ENCODE data around the gene PFKFB3. TPM values are rescaled to one million over a fixed set of nuclear protein-coding genes. Genes with fewer than 3 reads are reported as not detected.

Gene PFKFB3
- total RNA-seq, 2 donors from 2014 or later = 31.2 to 34.5 TPM

GRCh38 chr10:6273351-6273750, 70.6 kb downstream of the PFKFB3 start:
- H3K27ac Mint-ChIP-seq = peak overlapping the region; percentile 39
- no peaks in the 10 kb centered on the region for H3K27me3 Mint-ChIP-seq (ENCODE audit: insufficient read depth)
- peaks cover 2% of the 10 kb centered on the region for H3K9me3 Mint-ChIP-seq
- H3K4me1 Mint-ChIP-seq = peaks cover 2% of the 10 kb centered on the region
- Histone ChIP-seq H3K9ac (ENCODE audit: extremely low read depth, low read length, poor library complexity, severe bottlenecking) (no peak overlapping the region), H3K27ac (ENCODE audit: low read depth, low read length) (no peak overlapping the region), H3K4me1 (ENCODE audit: control insufficient read depth, insufficient read depth, low read length) (no peaks in the 10 kb centered on the region), H3K36me3 (ENCODE audit: control insufficient read depth, insufficient read depth, low read length) (no peaks in the 10 kb centered on the region), H3K27me3 (ENCODE audit: control insufficient read depth, insufficient read depth, low read length, poor library complexity, severe bottlenecking) (no peaks in the 10 kb centered on the region), H3K4me3 (ENCODE audit: low read length) (no peak overlapping the region), H3K9me3 (ENCODE audit: control insufficient read depth, low read length) (no peaks in the 10 kb centered on the region)
- no peaks in the 10 kb centered on the region for H3K36me3 Mint-ChIP-seq (ENCODE audit: low read depth)
- DNase-seq = no peak
- TF ChIP-seq CTCF (conservative IDR thresholded peaks at IDR 0.05) = no peak
- no peak overlapping the region for H3K4me3 Mint-ChIP-seq
- WGBS, 2 experiments (ENCODE audit: insufficient coverage in 1 of 2, insufficient read length in 1 of 2) = 90 to 95% methylated on average over 11 of the region's 11 CpGs

DNA sequence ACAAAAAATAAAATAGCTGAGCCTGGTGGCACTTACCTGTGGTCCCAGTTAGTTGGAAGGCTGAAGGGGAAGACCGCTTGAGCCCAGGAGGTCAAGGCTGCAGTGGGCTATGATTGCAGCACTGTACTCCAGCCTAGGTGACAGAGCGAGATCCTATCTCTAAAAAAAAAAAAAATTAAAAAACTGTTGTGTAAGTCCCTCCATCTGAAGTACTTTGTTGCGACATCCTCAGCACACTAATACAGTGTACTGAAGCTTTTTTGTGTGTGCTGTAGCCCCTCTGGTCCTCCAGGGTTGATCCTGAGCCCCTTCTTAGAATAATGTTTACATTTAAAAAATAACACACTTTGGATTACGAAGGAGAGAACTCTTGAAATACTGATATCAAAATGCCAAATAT, 71.3 kb downstream of the PFKFB3 start:
- Histone ChIP-seq H3K9me3 (ENCODE audit: control insufficient read depth, low read length) (no peaks in the 10 kb centered on the region), H3K4me1 (ENCODE audit: control insufficient read depth, insufficient read depth, low read length) (peaks cover 3% of the 10 kb centered on the region), H3K4me3 (ENCODE audit: low read length) (no peak overlapping the region), H3K27me3 (ENCODE audit: control insufficient read depth, insufficient read depth, low read length, poor library complexity, severe bottlenecking) (no peaks in the 10 kb centered on the region), H3K9ac (ENCODE audit: extremely low read depth, low read length, poor library complexity, severe bottlenecking) (no peak overlapping the region), H3K27ac (ENCODE audit: low read depth, low read length) (no peak overlapping the region), H3K36me3 (ENCODE audit: control insufficient read depth, insufficient read depth, low read length) (no peaks in the 10 kb centered on the region)
- no peak for DNase-seq
- H3K4me3 Mint-ChIP-seq = no peak overlapping the region
- H3K36me3 Mint-ChIP-seq (ENCODE audit: low read depth) = no peaks in the 10 kb centered on the region
- no peak for TF ChIP-seq CTCF (conservative IDR thresholded peaks at IDR 0.05)
- peaks cover 7% of the 10 kb centered on the region for H3K4me1 Mint-ChIP-seq
- 92 to 97% methylated on average over 3 to 4 of the region's 4 CpGs for WGBS, 2 experiments (ENCODE audit: insufficient coverage in 1 of 2, insufficient read length in 1 of 2)
- peak overlapping the region; percentile 39 for H3K27ac Mint-ChIP-seq
- H3K27me3 Mint-ChIP-seq (ENCODE audit: insufficient read depth) = no peaks in the 10 kb centered on the region
- H3K9me3 Mint-ChIP-seq = peaks cover 2% of the 10 kb centered on the region

DNA sequence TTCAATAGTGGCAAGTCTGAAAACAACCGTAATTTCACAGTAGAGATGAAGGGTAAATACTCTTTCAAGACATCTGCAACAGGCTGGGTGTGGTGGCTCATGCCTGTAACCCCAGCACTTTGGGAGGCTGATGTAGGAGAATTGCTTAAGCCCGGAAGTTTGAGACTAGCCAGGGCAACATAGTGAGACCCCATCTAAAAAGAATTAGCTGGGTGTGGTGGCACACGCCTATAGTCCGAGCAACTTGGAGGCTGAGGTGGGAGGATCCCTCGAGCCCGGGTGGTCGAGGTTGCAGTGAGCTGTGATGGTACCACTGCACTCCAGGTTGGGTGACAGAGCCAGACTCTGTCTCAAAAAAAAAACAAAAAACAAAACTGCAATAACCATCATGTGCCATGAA, 71.8 kb downstream of the PFKFB3 start:
- Histone ChIP-seq H3K27me3 (ENCODE audit: control insufficient read depth, insufficient read depth, low read length, poor library complexity, severe bottlenecking) (no peaks in the 10 kb centered on the region), H3K9ac (ENCODE audit: extremely low read depth, low read length, poor library complexity, severe bottlenecking) (no peak overlapping the region), H3K9me3 (ENCODE audit: control insufficient read depth, low read length) (no peaks in the 10 kb centered on the region), H3K4me3 (ENCODE audit: low read length) (no peak overlapping the region), H3K4me1 (ENCODE audit: control insufficient read depth, insufficient read depth, low read length) (peaks cover 7% of the 10 kb centered on the region), H3K36me3 (ENCODE audit: control insufficient read depth, insufficient read depth, low read length) (no peaks in the 10 kb centered on the region), H3K27ac (ENCODE audit: low read depth, low read length) (no peak overlapping the region)
- Mint-ChIP-seq H3K27ac (no peak overlapping the region), H3K4me1 (peaks cover 12% of the 10 kb centered on the region), H3K36me3 (ENCODE audit: low read depth) (no peaks in the 10 kb centered on the region), H3K27me3 (ENCODE audit: insufficient read depth) (no peaks in the 10 kb centered on the region), H3K4me3 (no peak overlapping the region), H3K9me3 (peaks cover 2% of the 10 kb centered on the region)
- no peak for TF ChIP-seq CTCF (conservative IDR thresholded peaks at IDR 0.05)
- 95 to 100% methylated on average over 3 to 7 of the region's 7 CpGs for WGBS, 2 experiments (ENCODE audit: insufficient coverage in 1 of 2, insufficient read length in 1 of 2)
- DNase-seq = no peak
